ENCODE results near the gene TLX2.

DNA sequence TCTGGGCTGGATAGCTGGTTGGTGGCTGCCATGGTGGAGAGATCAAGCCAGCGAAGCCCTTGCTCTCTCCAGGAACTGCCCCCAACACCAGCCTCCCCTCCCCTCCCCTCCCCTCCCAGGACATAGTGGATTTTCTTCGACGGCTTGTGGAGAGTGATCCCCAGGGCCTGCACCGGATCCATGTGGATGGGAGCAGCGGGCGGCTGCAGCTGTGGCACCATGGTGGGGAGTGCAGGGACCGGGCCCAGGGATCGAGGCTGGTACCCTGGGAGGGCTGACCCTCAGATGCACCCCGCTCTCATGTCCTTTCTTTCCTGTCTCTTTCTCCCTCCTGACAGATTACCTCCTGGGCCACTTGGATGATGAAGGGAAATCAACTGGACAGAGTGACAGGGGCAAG lies 24.3 kb upstream of the TLX2 start:
- TF ChIP-seq, protein P1, sequence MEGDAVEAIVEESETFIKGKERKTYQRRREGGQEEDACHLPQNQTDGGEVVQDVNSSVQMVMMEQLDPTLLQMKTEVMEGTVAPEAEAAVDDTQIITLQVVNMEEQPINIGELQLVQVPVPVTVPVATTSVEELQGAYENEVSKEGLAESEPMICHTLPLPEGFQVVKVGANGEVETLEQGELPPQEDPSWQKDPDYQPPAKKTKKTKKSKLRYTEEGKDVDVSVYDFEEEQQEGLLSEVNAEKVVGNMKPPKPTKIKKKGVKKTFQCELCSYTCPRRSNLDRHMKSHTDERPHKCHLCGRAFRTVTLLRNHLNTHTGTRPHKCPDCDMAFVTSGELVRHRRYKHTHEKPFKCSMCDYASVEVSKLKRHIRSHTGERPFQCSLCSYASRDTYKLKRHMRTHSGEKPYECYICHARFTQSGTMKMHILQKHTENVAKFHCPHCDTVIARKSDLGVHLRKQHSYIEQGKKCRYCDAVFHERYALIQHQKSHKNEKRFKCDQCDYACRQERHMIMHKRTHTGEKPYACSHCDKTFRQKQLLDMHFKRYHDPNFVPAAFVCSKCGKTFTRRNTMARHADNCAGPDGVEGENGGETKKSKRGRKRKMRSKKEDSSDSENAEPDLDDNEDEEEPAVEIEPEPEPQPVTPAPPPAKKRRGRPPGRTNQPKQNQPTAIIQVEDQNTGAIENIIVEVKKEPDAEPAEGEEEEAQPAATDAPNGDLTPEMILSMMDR (tag by site-specific recombination; IDR thresholded peaks at IDR 0.05) = no peak
- TF ChIP-seq ZEB2 (tag by site-specific recombination; IDR thresholded peaks at IDR 0.05) (no peak), SP7 (tag by site-specific recombination; IDR thresholded peaks at IDR 0.05) (no peak), ZNF529 (tag by site-specific recombination; IDR thresholded peaks at IDR 0.05; ENCODE audit: insufficient replicate concordance) (no peak), ZNF677 (tag by site-specific recombination; IDR thresholded peaks at IDR 0.05) (no peak), ZNF112 (tag by site-specific recombination; IDR thresholded peaks at IDR 0.05) (no peak), KLF8 (tag by site-specific recombination; IDR thresholded peaks at IDR 0.05) (no peak)

Measured in HEK293 (cell line).